Ovary (tissue), 3 donors: ENCODE data around the gene EIF3M.

Experiments
- POLR2A ChIP-seq: fragments of 450-650 bp; IDR thresholded peaks from one replicate; pipeline ENCODE4 v1.6.1; 2017; ENCODE audit warnings: antibody characterized with exemption, mild to moderate bottlenecking, moderate library complexity
- TF ChIP-seq, protein P1 (sequence below), 3 donors: fragments of 450-650 bp in 2 of 3; fragments of 200-600 bp in 1 of 3; IDR thresholded peaks; one replicate each; pipeline versions ENCODE4 v1.5.1 to v1.8.0; 2016 to 2022; ENCODE audit warnings: antibody characterized with exemption in 3 of 3, mild to moderate bottlenecking in 1 of 3
- donor health status: DM: no; HTN: no; CAD: no.

DNA sequence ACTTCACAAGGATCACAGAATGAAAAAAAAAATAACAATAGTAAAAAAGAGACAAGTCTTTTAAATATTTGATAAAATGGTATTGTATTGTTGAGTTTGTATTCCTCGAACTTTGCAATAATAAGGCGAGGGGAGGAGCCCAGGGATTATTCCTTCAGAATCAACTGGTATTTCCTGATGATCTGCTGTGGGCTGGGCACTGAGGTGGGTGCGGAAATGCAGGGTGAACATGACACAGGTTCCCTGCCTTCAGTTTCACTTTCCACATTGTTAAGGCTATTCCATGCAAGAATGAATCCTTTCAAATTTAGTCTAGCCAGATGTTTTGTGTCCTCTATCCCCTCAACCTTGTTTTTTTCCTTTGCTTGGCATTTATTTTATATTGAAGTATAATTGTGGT, 2.1 kb upstream of the EIF3M start:
- no peak for TF ChIP-seq POLR2A
- TF ChIP-seq, protein P1, sequence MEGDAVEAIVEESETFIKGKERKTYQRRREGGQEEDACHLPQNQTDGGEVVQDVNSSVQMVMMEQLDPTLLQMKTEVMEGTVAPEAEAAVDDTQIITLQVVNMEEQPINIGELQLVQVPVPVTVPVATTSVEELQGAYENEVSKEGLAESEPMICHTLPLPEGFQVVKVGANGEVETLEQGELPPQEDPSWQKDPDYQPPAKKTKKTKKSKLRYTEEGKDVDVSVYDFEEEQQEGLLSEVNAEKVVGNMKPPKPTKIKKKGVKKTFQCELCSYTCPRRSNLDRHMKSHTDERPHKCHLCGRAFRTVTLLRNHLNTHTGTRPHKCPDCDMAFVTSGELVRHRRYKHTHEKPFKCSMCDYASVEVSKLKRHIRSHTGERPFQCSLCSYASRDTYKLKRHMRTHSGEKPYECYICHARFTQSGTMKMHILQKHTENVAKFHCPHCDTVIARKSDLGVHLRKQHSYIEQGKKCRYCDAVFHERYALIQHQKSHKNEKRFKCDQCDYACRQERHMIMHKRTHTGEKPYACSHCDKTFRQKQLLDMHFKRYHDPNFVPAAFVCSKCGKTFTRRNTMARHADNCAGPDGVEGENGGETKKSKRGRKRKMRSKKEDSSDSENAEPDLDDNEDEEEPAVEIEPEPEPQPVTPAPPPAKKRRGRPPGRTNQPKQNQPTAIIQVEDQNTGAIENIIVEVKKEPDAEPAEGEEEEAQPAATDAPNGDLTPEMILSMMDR (IDR thresholded peaks at IDR 0.05): no peak
